WTC11 (cell line): Measurements from ENCODE around the gene OXT. TPM values are rescaled to one million over a fixed set of nuclear protein-coding genes. Genes with fewer than 3 reads are reported as not detected.

ENCODE experiments used
- ATAC-seq: fragments of 200-7000 bp; cut with Tn5 transposase; 2 replicates; pipeline ENCODE4 v1.10.0; 2021; ENCODE audit warnings: mild to moderate bottlenecking, moderate library complexity
- CTCF ChIA-PET: fragments of 300-600 bp; sonication (Branson Sonifier 250); formaldehyde crosslinking; loops from one replicate; lab custom pipeline; 2021; ENCODE audit warnings: antibody characterized with exemption; lab: Charles Lee
- POLR2A ChIA-PET: fragments of 350-600 bp; sonication (Branson Sonifier 250); formaldehyde crosslinking; loops from one replicate; lab custom pipeline; 2021; ENCODE audit warnings: antibody characterized with exemption; lab: Charles Lee
- DNase-seq: peaks from one replicate; pipeline ENCODE4 v3.0.0; 2021; ENCODE audit warnings: low spot score
- H3K27ac Mint-ChIP-seq: 2 replicates; pipeline ENCODE4 v1.8.0; 2021; ENCODE audit warnings: mixed read lengths
- H3K27me3 Mint-ChIP-seq: 2 replicates; pipeline ENCODE4 v1.8.0; 2021; ENCODE audit warnings: low read depth, mild to moderate bottlenecking, moderate library complexity, mixed read lengths
- H3K36me3 Mint-ChIP-seq: 2 replicates; pipeline ENCODE4 v1.8.0; 2021; ENCODE audit warnings: mixed read lengths
- H3K4me1 Mint-ChIP-seq: 2 replicates; pipeline ENCODE4 v1.8.0; 2022; ENCODE audit warnings: mixed read lengths
- H3K4me3 Mint-ChIP-seq: 2 replicates; pipeline ENCODE4 v1.8.0; 2021; ENCODE audit warnings: mild to moderate bottlenecking, moderate library complexity, mixed read lengths
- H3K9me3 Mint-ChIP-seq: 2 replicates; pipeline ENCODE4 v1.8.0; 2021; ENCODE audit warnings: mixed read lengths
- ESRRA ChIP-seq: sonication (generic); formaldehyde crosslinking; IDR thresholded peaks from 2 replicates; pipeline ENCODE4 v1.8.1; 2022; ENCODE audit warnings: mild to moderate bottlenecking, missing genetic modification reagents, borderline replicate concordance
- FOXP1 ChIP-seq: sonication (generic); formaldehyde crosslinking; IDR thresholded peaks from 2 replicates; pipeline ENCODE4 v1.8.0; 2022; ENCODE audit warnings: missing genetic modification reagents, mild to moderate bottlenecking, moderate library complexity, borderline replicate concordance
- NFATC4 ChIP-seq: fragments of 250-450 bp; sonication (Bioruptor Pico); IDR thresholded peaks from 2 replicates; pipeline ENCODE4 v1.9.0; 2021; ENCODE audit warnings: mild to moderate bottlenecking
- NR1H2 ChIP-seq: sonication (generic); formaldehyde crosslinking; IDR thresholded peaks from 2 replicates; pipeline ENCODE4 v1.9.0; 2021; ENCODE audit warnings: mild to moderate bottlenecking, moderate library complexity, missing genetic modification reagents
- PRRX2 ChIP-seq: fragments of 250-450 bp; sonication (Bioruptor Pico); IDR thresholded peaks from 2 replicates; pipeline ENCODE4 v1.8.0; 2021; ENCODE audit warnings: mild to moderate bottlenecking
- RELA ChIP-seq: sonication (generic); formaldehyde crosslinking; IDR thresholded peaks from 2 replicates; pipeline ENCODE4 v1.8.1; 2022; ENCODE audit warnings: missing genetic modification reagents, mild to moderate bottlenecking, borderline replicate concordance
- SMAD3 ChIP-seq: sonication (generic); formaldehyde crosslinking; IDR thresholded peaks from 2 replicates; pipeline ENCODE4 v1.8.0; 2022; ENCODE audit warnings: missing genetic modification reagents, mild to moderate bottlenecking, borderline replicate concordance
- TCF7 ChIP-seq: sonication (generic); formaldehyde crosslinking; IDR thresholded peaks from 2 replicates; pipeline ENCODE4 v1.8.0; 2022; ENCODE audit warnings: mild to moderate bottlenecking, low read depth, missing genetic modification reagents, moderate library complexity
- ZBTB21 ChIP-seq: sonication (generic); formaldehyde crosslinking; IDR thresholded peaks from 2 replicates; pipeline ENCODE4 v1.8.1; 2023; ENCODE audit warnings: mild to moderate bottlenecking, missing genetic modification reagents, borderline replicate concordance
- ZNF219 ChIP-seq: sonication (generic); formaldehyde crosslinking; IDR thresholded peaks from 2 replicates; pipeline ENCODE4 v1.8.0; 2023; ENCODE audit warnings: missing genetic modification reagents, mild to moderate bottlenecking, borderline replicate concordance
- ZNF423 ChIP-seq: fragments of 250-450 bp; sonication (Bioruptor Pico); IDR thresholded peaks from 2 replicates; pipeline ENCODE4 v2.1.2; 2022; ENCODE audit warnings: mild to moderate bottlenecking, moderate library complexity
- ZNF671 ChIP-seq: fragments of 250-450 bp; sonication (Bioruptor Pico); IDR thresholded peaks from 2 replicates; pipeline ENCODE4 v1.8.0; 2021; ENCODE audit warnings: mild to moderate bottlenecking
- total RNA-seq: library from RNA; stranded (reverse); gene quantifications from 3 replicates; pipeline ENCODE4 v1.2.3, GENCODE V29; 2021
- TF ChIP-seq, protein P1 (sequence below): sonication (generic); formaldehyde crosslinking; IDR thresholded peaks from 2 replicates; pipeline ENCODE4 v1.8.1; 2022; ENCODE audit warnings: mild to moderate bottlenecking, missing genetic modification reagents, moderate library complexity, borderline replicate concordance
- TF ChIP-seq, protein P2 (sequence below): fragments of 250-450 bp; sonication (Bioruptor Pico); IDR thresholded peaks from 2 replicates; pipeline ENCODE4 v1.9.0; 2021; ENCODE audit warnings: moderate library complexity, mild to moderate bottlenecking, inconsistent platforms, borderline replicate concordance
- TF ChIP-seq, protein P3 (sequence below): sonication (generic); formaldehyde crosslinking; IDR thresholded peaks from 2 replicates; pipeline ENCODE4 v1.8.0; 2022; ENCODE audit warnings: mild to moderate bottlenecking, missing genetic modification reagents
- TF ChIP-seq, protein P4 (sequence below): fragments of 250-450 bp; sonication (Bioruptor Pico); IDR thresholded peaks from 2 replicates; pipeline ENCODE4 v1.9.0; 2021; ENCODE audit warnings: mild to moderate bottlenecking, borderline replicate concordance
- TF ChIP-seq, protein P5 (sequence below): sonication (generic); formaldehyde crosslinking; IDR thresholded peaks from 2 replicates; pipeline ENCODE4 v1.8.1; 2023; ENCODE audit warnings: mild to moderate bottlenecking, missing genetic modification reagents
- TF ChIP-seq, protein P6 (sequence below): sonication (generic); formaldehyde crosslinking; IDR thresholded peaks from 2 replicates; pipeline ENCODE4 v1.8.1; 2023; ENCODE audit warnings: mild to moderate bottlenecking, moderate library complexity, missing genetic modification reagents
- TF ChIP-seq, protein P7 (sequence below): sonication (generic); formaldehyde crosslinking; IDR thresholded peaks from 2 replicates; pipeline ENCODE4 v1.8.0; 2023; ENCODE audit warnings: mild to moderate bottlenecking, missing genetic modification reagents

Gene OXT
- total RNA-seq, 1 experiment from 2014 or later: not detected

DNA sequence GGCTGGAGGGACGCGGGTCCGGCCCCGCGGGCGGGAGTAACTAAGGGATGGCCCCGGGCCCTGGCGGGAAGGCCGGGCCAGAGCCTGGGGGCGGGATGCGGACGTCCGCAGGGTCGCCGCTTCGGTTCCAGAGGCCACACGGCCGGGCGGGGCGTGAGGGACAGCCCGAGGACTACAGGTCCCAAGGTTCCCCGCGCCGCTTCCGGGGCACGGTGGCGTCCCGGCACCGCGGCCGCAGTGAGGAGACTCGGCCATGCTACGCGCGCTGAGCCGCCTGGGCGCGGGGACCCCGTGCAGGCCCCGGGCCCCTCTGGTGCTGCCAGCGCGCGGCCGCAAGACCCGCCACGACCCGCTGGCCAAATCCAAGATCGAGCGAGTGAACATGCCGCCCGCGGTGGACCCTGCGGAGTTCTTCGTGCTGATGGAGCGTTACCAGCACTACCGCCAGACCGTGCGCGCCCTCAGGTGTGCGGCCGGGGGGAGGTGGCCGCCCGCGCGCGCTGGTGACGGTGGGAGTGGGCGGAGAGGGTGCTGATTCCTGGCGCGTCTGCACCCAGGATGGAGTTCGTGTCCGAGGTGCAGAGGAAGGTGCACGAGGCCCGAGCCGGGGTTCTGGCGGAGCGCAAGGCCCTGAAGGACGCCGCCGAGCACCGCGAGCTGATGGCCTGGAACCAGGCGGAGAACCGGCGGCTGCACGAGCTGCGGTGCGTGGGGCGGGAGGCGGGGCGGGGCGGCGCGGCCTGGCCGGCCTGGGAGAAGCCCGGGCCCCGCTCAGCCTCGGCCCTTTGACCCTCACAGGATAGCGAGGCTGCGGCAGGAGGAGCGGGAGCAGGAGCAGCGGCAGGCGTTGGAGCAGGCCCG is 25.4 kb upstream of the OXT start, which contains the start of gene MRPS26:
MRPS26 (plus strand) TSS at position 237 of the 861 bp plus-strand sequence; CDS start at position 254, 17 bp downstream.
- CTCF ChIA-PET: interaction anchor here (0.6 to 1.2 kb wide), 5 partner anchors 7 to 459 kb away, joined by 3 to 4 read pairs (median 4); no protein-coding TSS in a partner anchor
- TF ChIP-seq RELA (CRISPR knock-in tag): no peak
- TF ChIP-seq, protein P1, sequence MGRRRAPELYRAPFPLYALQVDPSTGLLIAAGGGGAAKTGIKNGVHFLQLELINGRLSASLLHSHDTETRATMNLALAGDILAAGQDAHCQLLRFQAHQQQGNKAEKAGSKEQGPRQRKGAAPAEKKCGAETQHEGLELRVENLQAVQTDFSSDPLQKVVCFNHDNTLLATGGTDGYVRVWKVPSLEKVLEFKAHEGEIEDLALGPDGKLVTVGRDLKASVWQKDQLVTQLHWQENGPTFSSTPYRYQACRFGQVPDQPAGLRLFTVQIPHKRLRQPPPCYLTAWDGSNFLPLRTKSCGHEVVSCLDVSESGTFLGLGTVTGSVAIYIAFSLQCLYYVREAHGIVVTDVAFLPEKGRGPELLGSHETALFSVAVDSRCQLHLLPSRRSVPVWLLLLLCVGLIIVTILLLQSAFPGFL (CRISPR knock-in tag): peak; percentile 35; the same call in 1 of the 2 replicates
- no peak for TF ChIP-seq ESRRA (CRISPR knock-in tag)
- TF ChIP-seq FOXP1: peak; percentile 89
- TF ChIP-seq NFATC4 (CRISPR knock-in tag): 0 out of 2 replicates have a peak, but pooled peaks have one; percentile 24
- TF ChIP-seq NR1H2: no peak
- no peak for TF ChIP-seq ZNF423
- TF ChIP-seq SMAD3 (CRISPR knock-in tag): peak; percentile 89
- TF ChIP-seq, protein P2, sequence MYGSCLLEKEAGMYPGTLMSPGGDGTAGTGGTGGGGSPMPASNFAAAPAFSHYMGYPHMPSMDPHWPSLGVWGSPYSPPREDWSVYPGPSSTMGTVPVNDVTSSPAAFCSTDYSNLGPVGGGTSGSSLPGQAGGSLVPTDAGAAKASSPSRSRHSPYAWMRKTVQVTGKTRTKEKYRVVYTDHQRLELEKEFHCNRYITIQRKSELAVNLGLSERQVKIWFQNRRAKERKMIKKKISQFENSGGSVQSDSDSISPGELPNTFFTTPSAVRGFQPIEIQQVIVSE: no peak
- TF ChIP-seq, protein P3, sequence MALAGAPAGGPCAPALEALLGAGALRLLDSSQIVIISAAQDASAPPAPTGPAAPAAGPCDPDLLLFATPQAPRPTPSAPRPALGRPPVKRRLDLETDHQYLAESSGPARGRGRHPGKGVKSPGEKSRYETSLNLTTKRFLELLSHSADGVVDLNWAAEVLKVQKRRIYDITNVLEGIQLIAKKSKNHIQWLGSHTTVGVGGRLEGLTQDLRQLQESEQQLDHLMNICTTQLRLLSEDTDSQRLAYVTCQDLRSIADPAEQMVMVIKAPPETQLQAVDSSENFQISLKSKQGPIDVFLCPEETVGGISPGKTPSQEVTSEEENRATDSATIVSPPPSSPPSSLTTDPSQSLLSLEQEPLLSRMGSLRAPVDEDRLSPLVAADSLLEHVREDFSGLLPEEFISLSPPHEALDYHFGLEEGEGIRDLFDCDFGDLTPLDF (CRISPR knock-in tag): no peak
- no peak for TF ChIP-seq ZBTB21
- TF ChIP-seq ZNF671 (CRISPR knock-in tag): no peak
- TF ChIP-seq, protein P4, sequence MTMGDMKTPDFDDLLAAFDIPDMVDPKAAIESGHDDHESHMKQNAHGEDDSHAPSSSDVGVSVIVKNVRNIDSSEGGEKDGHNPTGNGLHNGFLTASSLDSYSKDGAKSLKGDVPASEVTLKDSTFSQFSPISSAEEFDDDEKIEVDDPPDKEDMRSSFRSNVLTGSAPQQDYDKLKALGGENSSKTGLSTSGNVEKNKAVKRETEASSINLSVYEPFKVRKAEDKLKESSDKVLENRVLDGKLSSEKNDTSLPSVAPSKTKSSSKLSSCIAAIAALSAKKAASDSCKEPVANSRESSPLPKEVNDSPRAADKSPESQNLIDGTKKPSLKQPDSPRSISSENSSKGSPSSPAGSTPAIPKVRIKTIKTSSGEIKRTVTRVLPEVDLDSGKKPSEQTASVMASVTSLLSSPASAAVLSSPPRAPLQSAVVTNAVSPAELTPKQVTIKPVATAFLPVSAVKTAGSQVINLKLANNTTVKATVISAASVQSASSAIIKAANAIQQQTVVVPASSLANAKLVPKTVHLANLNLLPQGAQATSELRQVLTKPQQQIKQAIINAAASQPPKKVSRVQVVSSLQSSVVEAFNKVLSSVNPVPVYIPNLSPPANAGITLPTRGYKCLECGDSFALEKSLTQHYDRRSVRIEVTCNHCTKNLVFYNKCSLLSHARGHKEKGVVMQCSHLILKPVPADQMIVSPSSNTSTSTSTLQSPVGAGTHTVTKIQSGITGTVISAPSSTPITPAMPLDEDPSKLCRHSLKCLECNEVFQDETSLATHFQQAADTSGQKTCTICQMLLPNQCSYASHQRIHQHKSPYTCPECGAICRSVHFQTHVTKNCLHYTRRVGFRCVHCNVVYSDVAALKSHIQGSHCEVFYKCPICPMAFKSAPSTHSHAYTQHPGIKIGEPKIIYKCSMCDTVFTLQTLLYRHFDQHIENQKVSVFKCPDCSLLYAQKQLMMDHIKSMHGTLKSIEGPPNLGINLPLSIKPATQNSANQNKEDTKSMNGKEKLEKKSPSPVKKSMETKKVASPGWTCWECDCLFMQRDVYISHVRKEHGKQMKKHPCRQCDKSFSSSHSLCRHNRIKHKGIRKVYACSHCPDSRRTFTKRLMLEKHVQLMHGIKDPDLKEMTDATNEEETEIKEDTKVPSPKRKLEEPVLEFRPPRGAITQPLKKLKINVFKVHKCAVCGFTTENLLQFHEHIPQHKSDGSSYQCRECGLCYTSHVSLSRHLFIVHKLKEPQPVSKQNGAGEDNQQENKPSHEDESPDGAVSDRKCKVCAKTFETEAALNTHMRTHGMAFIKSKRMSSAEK (CRISPR knock-in tag): no peak
- peak; percentile 76; the same call in 1 of the 2 replicates for TF ChIP-seq TCF7
- TF ChIP-seq, protein P5, sequence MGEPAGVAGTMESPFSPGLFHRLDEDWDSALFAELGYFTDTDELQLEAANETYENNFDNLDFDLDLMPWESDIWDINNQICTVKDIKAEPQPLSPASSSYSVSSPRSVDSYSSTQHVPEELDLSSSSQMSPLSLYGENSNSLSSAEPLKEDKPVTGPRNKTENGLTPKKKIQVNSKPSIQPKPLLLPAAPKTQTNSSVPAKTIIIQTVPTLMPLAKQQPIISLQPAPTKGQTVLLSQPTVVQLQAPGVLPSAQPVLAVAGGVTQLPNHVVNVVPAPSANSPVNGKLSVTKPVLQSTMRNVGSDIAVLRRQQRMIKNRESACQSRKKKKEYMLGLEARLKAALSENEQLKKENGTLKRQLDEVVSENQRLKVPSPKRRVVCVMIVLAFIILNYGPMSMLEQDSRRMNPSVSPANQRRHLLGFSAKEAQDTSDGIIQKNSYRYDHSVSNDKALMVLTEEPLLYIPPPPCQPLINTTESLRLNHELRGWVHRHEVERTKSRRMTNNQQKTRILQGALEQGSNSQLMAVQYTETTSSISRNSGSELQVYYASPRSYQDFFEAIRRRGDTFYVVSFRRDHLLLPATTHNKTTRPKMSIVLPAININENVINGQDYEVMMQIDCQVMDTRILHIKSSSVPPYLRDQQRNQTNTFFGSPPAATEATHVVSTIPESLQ: no peak
- TF ChIP-seq, protein P6, sequence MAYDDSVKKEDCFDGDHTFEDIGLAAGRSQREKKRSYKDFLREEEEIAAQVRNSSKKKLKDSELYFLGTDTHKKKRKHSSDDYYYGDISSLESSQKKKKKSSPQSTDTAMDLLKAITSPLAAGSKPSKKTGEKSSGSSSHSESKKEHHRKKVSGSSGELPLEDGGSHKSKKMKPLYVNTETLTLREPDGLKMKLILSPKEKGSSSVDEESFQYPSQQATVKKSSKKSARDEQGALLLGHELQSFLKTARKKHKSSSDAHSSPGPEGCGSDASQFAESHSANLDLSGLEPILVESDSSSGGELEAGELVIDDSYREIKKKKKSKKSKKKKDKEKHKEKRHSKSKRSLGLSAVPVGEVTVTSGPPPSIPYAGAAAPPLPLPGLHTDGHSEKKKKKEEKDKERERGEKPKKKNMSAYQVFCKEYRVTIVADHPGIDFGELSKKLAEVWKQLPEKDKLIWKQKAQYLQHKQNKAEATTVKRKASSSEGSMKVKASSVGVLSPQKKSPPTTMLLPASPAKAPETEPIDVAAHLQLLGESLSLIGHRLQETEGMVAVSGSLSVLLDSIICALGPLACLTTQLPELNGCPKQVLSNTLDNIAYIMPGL (CRISPR knock-in tag): peak; percentile 97
- TF ChIP-seq, protein P7, sequence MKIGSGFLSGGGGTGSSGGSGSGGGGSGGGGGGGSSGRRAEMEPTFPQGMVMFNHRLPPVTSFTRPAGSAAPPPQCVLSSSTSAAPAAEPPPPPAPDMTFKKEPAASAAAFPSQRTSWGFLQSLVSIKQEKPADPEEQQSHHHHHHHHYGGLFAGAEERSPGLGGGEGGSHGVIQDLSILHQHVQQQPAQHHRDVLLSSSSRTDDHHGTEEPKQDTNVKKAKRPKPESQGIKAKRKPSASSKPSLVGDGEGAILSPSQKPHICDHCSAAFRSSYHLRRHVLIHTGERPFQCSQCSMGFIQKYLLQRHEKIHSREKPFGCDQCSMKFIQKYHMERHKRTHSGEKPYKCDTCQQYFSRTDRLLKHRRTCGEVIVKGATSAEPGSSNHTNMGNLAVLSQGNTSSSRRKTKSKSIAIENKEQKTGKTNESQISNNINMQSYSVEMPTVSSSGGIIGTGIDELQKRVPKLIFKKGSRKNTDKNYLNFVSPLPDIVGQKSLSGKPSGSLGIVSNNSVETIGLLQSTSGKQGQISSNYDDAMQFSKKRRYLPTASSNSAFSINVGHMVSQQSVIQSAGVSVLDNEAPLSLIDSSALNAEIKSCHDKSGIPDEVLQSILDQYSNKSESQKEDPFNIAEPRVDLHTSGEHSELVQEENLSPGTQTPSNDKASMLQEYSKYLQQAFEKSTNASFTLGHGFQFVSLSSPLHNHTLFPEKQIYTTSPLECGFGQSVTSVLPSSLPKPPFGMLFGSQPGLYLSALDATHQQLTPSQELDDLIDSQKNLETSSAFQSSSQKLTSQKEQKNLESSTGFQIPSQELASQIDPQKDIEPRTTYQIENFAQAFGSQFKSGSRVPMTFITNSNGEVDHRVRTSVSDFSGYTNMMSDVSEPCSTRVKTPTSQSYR (CRISPR knock-in tag): no peak
- no peak for TF ChIP-seq ZNF219
- 0 out of 2 replicates have a peak, but pooled peaks have one; percentile 32 for TF ChIP-seq PRRX2 (CRISPR knock-in tag)

More for the DNA sequence above, 25.4 kb upstream of the OXT start, which contains the start of gene MRPS26:
- DNase-seq (peak; percentile 91), ATAC-seq (peak; percentile 90)
- Mint-ChIP-seq H3K27ac (peak within 1 kb of the TSS; percentile 58), H3K36me3 (peaks cover 29% of the 10 kb centered on the region), H3K9me3 (no peaks in the 10 kb centered on the region), H3K27me3 (no peaks in the 10 kb centered on the region), H3K4me1 (peaks cover 26% of the 10 kb centered on the region), H3K4me3 (peak within 1 kb of the TSS; percentile 80)
- POLR2A ChIA-PET: interaction anchor here (0.6 to 1.0 kb wide), 4 partner anchors 173 to 617 kb away, joined by 3 read pairs; partner anchors contain the start of genes GFRA4 and PTPRA
